DMS153 treated with DMSO at 0.1 percent for 48 hours (cell line): ENCODE measurements around the gene ARMC8.
"Not testable (repeated sequence)": the region's sequence is repeated elsewhere in the genome, so short reads cannot be mapped to it uniquely, and the experiment has no call there.

ENCODE experiments used
- DNase-seq: peaks from one replicate; lab custom pipeline; 2025; ENCODE audit not compliant: unreplicated experiment; lab: John Stamatoyannopoulos, UW

Gene ARMC8, protein sequence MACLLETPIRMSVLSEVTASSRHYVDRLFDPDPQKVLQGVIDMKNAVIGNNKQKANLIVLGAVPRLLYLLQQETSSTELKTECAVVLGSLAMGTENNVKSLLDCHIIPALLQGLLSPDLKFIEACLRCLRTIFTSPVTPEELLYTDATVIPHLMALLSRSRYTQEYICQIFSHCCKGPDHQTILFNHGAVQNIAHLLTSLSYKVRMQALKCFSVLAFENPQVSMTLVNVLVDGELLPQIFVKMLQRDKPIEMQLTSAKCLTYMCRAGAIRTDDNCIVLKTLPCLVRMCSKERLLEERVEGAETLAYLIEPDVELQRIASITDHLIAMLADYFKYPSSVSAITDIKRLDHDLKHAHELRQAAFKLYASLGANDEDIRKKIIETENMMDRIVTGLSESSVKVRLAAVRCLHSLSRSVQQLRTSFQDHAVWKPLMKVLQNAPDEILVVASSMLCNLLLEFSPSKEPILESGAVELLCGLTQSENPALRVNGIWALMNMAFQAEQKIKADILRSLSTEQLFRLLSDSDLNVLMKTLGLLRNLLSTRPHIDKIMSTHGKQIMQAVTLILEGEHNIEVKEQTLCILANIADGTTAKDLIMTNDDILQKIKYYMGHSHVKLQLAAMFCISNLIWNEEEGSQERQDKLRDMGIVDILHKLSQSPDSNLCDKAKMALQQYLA

DNA sequence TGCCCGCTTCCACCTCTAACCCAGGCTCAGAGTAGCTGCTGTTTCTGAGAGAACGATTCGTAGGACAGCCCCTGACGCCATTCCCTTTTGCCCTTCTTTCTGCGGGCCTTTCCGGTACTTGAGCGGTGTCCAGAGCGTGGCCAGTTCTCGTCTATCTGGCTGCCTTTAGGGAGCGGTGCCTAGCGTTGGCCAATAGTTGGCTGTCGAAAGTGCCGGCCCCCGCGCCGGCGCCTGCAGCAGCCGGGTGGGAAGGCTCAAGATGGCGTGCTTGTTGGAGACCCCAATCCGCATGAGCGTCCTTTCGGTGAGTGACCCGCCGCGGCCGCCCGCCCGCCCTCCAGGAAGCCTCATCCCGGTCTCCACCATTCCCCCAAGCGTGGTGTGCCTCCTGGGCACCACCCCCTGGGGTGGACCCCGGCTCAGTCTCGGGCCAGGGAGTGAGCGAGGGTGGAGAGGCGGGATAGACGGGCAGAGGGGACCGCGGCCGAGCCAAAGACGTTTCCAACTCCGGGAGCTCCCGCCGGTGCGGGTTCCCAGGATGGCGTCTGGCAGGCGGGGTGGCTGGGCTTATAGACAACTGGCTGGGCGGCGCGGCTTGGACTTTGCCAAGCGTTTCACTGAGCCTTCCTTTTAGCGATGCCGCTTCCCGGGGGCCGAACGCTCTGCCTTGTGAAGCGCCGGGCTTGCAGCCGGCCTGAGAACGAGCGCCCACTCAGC, at the start of gene ARMC8:
Gene ARMC8 (plus strand): TSS at position 6 of the 717 bp plus-strand sequence. CDS start 254 bp downstream, at position 260.
- DNase-seq, result peak; percentile 19

DNA sequence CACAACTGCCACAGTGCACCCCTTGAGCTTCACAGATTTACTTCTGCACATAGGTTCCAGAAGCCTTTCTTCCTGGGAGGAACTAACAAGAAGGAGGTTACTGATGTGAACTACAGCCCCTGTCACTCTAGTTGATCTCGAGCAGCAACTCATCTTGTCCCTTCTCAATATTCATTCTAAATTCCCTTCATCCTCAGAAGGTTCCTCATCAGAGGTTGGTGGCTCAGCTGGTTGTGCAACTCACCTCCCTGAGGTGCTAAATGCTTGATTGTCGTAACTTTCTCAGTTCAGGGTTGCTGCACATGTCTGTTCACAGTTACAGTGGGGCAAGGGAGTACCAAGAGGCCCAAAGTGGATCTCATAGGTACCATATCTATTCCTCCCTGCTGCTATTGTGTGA, 49.2 kb upstream of the ARMC8 start:
- no peak for DNase-seq

DNA sequence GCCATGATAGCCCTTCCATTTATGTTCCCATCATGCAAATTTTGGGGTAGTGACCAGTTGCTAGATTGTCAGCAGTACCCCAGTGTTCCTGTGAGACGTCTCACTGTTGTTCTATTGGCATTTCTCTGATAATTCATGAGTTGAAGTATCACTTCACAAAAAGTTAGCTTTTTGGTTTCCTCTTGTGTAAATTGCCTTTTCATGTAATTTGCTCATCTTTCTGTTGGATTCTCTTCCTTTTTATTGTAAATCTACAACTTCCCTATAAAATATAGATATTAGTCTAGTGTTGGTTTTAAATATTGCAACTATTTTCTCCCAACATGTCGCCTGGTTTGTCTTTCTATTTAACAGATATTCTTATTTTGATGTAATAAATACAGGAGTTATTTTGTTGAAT, 47.4 kb upstream of the ARMC8 start:
- no peak for DNase-seq

DNA sequence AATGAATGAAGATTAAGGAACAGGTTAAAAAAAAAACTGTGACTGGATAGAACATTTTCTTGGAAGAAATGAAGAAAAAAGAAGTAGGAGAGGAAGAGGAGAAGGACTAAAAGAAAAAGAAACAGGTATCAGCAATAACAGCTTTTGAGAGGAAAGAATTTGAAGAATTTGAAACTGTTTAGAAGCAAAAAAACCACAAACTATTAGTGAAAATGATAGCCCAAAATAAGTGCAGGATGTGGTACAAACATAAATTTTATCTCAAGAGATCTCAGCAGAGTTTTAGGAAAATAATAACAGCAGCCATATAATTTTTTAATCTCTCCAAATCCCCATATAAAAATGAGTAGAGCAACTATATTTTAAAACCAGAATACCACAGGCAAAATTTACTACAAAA, 46.2 kb upstream of the ARMC8 start:
- no peak for DNase-seq

DNA sequence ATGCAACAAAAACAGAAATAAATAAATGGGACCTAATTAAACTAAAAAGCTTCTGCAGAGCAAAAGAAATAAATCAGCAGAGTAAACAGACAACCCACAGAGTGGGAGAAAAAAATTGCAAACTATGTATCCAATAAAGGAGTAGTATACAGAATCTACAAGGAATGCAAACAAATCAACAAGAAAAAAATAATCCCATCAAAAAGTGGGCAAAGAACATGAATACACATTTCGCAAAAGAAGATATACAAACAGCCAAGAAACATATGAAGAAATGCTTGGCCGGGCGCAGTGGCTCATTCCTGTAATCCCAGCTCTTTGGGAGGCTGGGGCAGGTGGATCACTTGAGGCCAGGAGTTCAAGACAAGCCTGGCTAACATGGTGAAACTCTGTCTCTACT, 44.9 kb upstream of the ARMC8 start:
- DNase-seq, result not testable (repeated sequence)

DNA sequence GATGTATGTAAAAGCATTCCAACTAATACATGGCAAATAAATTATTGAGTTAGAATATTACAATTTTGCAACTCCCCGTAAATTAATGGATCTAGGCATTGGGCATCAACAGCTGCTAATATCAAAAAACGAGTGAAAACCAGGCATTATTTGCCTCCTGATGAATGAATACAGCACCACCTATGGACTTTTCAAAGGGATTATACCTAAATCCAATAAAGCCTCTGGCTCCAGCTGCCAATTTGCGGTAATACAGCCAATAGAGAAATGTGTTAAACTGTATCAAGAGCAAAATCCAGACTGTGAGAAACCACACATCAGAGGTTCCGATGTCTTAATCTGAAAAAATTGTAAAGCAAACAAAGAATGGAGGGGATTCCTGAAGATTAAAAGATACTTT, 38.6 kb upstream of the ARMC8 start:
- no peak for DNase-seq

DNA sequence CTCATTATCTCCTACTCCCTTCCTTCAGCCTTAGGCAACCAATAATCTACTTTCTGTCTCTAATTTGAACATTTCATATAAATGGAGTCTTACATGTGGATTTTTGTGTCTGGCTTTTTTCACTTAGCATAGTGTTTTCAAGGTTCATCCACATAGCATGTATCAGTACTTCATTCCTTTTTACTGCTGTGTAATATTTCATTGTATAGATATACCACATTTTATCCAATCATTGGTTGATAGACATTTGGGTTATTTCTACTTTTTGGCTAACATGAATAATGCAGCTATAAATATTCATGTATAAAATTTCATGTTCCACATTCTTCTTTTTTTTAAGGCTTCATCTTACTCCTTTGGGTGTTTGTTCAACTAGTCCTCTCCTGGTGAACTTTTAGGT, 32.6 kb upstream of the ARMC8 start:
- no peak for DNase-seq

DNA sequence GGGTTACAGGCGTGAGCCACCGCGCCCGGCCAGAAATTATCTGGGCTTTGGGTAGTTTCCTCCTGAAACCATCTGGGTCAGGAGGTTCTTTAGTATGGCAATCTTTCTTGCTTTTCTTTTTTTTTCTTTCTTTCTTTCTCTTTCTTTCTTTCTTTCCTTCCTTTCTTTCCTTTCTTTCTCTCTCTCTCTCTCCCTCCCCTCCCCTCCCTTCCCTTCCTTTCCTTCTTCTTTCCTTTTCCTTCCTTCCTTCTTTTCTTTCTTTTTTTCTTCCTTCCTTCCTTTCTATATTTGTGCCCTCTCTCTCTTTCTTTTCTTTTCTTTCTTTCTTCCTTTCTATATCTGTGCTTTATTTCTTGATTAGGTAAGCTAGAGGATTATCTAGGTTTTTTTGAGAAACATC, 29.4 kb upstream of the ARMC8 start:
- no peak for DNase-seq

DNA sequence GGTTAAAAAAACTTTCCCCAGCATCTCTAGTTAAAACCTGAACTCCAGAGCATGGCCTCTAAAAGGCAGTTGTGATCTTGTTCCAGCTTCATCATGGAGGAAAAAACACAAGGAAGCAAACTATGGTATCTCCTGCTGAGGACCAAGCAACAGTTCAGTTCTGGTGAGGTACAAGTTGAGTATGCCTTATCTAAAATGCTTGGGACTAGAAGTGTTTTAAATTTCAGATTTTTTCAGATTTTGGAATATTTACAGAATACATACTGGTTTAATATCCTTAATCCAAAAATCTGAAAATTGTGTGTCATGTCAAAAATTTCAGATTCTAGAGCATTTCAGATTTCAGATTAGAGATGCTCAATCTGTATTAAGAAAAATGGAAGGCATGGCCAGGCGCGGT, 22.0 kb upstream of the ARMC8 start:
- no peak for DNase-seq

DNA sequence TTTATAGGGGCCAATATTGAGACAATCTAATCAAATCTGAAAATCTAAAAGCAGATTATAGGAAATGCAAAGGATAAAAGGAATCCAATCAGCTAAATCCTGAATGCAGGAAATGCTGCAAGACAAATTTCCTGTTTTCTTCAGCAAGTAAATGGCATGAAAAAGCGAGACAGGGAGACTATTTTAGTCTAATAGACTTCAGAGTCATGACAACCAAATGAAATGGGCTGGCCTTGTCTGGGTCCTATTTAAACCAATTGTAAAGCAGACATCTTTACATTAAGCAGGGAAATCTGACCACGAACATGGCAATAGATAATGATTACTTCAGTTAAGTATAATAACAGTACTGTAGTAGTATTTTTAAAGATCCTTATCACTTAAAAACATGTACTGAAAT, 14.5 kb upstream of the ARMC8 start:
- DNase-seq, result no peak

DNA sequence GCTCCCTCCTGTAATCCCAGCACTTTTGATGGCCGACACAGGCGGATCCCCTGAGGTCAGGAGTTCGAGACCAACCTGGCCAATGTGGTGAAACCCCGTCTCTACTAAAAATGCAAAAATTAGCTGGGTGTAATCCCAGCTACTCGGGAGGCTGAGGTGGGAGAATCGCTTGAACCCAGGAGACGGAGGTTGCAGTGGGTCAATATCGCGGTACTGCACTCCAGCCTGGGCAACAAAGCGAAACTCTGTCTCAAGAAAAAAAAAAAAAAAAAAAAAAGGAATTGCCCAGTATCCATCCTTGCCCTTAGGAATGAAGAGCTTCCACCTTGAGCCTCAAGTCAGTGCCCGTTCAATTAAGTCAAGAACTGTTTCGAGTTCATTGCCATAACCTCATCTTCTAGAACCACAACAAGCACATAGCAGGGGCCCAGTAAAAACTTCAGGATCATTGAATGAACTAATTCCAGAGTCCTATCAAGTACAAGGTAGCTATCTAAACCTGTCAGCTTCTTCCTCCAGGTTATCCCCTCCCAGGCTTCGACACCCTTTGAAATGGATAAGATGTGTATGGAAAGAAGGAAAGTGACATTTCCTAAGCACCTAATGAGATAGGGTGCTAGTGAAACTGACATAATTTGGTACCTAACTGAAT, 13.2 kb upstream of the ARMC8 start:
- DNase-seq, result peak; percentile 19

DNA sequence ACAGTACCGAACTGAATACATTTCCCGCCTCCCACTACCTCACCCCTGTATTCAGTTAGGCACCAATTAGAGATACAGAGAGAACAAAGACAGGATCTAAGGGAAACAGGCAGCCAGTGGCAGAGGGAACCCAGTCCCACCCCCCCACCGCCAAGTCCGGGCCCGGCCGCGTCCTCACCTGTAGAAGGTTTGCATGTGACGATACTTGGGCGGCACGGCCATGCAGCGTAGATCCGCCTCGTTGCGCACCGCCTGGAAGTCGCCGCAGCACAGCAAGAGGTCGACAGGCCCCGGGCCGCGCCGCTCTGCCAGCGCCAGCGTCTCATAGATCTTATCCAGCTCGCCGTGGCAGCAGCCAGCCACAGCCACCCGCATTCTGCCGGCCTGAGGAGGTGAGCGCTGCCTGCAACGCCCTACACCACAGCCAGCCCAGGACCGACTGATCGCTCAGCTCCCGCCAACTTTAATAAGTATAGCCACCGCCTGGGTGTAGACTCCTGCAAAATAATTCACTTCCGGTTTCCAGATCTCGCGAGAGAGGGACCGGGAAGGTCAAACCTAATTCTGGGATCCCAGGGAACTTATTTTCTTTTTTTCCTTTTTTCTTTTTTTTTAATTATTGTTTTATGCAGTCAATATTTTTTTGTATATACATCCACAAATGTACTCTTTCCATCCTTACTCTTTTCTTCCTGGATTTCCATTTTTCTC, 12.5 kb upstream of the ARMC8 start, which contains the start of gene DBR1:
Gene DBR1 (minus strand): TSS at position 501 of the 711 bp plus-strand sequence. CDS start 126 bp downstream, at position 375.
- DNase-seq, result peak; percentile 62

DNA sequence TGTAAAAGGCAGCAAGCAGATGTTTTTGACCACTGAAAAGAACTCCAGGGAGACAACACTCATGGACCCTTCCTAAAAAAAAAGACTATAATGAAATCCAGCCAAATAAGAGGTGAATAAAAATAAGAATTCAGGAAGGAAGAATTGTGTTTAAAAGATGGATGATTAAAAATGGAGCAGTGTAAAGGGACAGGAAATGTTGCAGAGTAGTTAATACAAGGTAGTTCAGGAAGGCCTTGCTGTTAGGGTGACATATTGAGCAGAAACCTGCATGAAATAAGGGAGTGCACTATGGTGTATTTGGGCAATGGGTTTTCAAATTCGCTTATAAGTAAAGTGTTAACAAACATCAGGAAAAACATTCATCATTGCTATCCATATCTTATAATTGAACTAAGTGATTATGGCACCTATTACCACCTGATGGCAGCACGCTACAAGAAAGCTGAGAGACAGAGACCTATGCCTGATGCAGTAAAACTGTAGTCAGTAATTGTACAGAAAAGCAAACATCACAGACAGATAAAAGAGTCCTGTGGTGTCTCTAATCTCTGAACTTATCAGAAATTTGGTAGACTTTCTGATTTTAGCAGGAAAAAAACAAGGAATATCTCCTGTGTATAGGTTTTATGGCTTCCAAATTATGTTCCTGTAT, 6.6 kb upstream of the ARMC8 start:
- peak; percentile 65 for DNase-seq

DNA sequence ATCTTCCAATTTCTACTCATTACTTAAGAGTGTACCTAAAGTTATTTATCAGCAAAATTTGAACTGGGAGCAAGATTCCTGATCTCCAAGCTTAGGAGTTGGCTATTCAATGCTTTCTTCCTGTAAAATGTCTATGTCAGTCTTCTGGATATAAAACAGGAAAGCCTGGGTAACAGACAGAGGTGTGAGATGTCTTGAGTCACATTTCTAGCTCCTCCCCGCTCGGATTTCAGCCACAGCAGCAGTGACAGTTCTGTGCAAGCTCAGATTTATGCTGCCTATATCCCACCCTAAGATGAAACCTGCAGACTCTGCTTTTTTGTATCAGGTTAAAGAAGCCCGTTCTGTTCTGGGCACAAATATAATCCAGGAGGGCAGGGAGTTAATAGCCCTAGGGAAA, 2.1 kb upstream of the ARMC8 start:
- DNase-seq, result no peak

DNA sequence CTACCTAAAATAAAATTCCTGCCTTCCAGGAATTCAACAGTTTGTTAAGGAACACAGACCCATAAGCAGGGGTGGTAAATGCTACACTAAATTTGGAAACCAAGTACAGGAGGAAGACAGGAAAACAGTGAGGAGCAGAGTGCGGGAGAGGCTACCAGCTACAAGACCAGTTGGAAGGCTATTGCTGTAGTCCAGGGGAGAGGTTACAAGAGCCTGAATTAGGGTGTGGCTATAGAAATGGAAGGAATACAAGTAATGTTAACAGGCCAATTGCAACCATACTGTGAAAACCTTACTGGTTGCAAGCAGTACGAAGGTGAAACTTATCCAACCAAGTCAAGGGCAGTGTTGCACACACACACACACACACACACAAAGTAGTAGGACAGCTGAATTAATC, 880 bp upstream of the ARMC8 start:
- no peak for DNase-seq

DNA sequence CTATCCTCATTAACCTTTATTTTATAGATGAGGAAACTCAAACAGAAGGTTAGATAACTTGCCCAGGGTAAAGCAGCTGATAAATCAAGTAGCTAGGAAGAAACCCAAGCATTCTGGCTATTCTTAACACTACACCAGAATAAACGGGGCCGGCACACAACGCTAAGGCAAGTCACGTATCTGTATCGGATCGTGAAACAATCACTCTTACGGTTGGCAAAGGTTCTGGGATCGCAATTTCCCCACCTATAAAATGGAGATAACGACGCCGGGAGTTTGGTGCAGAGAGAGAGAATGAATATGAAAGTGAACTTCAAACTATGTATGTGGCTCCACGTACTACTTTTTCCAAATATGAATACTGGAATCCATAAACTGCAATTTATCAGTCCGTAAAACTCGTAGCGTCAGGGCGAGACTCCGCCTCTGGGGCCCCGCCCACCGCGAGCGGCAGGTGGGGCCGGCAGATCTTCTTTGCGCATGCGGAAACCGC, 252 bp upstream of the ARMC8 start:
- peak; percentile 87 for DNase-seq

DNA sequence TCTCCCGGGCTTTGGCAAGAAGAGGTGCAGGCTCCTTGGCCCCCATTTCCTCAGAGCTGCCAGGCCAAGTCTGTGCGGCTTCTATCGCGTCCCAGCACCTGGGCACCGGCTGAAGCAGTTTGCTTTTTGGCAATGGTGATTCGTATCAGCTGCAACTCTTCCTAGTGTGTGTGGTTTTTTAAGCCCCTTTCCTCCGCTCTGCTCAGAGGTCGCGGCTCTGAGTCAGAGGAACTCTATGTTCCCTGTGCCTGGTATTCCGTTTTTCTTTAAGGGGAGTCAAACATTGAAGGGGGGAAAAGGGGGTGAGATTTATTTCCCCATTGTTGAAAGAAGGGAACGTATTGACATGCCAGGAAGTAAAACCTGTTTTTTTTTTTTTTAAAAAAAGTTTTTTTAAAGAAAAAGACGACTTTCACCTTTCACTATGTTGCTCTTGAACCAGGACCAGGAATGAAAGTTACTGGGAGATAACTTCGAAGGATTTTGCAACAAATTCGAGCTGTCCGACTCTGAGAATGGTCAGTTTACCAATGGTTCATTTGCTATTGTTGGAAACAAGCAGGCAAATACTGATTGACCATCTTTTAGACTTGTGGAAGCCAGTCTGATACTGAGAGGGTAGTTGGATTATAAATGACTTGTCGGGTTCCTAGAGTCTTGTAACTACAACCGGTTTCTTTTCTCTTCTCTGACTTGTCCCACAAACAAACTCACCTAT, 1.1 kb downstream of the ARMC8 start:
- DNase-seq, result no peak

DNA sequence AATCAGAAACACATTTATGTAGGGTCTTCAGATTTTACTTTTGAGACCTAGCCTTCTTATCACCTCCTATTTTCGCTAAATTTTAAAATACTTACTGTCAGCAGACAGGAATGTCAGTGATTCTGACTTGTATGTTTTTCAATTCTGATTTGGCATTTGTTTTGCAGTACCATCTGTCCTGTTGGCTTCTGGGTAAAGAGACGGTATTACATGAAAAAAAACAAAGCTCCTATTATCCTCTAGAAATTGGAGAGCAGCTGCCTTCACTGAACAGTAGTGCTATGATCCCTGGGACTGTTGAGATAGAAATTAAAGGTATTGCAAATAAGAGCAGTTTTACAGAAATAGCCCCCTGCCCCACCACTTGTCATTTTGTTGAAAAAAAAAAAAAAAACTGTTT, 8.4 kb downstream of the ARMC8 start:
- no peak for DNase-seq

DNA sequence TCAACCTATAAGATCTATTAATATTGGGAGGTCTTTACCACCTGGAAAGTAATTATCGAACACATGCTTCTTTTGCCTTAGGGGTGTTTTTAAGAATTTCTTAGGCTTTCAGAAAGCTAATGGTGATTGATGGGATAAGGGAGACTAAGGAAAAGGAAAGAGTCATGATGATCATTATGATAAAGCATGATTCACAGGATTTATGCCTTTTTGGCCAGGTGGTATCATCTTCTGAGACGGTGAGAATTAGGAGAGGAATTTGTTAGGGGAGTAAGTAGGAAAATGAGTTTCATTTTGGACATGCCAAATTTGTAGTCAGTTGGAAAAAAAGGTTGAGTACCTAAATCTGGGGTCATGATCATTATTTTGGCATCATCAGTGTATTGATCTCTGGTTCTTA, 8.9 kb downstream of the ARMC8 start:
- DNase-seq, result no peak
